Stimulated activated CD8-positive, alpha-beta memory T cell treated with anti-CD3 and anti-CD28 coated beads, Interleukin-12 subunit alpha, Interleukin-12 subunit beta, amount 100 ng/mL, for 4 hours (primary cell): ENCODE data around the gene GRIP1.

ENCODE experiments used
- DNase-seq: peaks from one replicate; pipeline ENCODE4 v3.0.0-alpha.2; 2020; ENCODE audit warnings: low read depth

The GRIP1 gene, protein sequence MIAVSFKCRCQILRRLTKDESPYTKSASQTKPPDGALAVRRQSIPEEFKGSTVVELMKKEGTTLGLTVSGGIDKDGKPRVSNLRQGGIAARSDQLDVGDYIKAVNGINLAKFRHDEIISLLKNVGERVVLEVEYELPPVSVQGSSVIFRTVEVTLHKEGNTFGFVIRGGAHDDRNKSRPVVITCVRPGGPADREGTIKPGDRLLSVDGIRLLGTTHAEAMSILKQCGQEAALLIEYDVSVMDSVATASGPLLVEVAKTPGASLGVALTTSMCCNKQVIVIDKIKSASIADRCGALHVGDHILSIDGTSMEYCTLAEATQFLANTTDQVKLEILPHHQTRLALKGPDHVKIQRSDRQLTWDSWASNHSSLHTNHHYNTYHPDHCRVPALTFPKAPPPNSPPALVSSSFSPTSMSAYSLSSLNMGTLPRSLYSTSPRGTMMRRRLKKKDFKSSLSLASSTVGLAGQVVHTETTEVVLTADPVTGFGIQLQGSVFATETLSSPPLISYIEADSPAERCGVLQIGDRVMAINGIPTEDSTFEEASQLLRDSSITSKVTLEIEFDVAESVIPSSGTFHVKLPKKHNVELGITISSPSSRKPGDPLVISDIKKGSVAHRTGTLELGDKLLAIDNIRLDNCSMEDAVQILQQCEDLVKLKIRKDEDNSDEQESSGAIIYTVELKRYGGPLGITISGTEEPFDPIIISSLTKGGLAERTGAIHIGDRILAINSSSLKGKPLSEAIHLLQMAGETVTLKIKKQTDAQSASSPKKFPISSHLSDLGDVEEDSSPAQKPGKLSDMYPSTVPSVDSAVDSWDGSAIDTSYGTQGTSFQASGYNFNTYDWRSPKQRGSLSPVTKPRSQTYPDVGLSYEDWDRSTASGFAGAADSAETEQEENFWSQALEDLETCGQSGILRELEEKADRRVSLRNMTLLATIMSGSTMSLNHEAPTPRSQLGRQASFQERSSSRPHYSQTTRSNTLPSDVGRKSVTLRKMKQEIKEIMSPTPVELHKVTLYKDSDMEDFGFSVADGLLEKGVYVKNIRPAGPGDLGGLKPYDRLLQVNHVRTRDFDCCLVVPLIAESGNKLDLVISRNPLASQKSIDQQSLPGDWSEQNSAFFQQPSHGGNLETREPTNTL

DNA sequence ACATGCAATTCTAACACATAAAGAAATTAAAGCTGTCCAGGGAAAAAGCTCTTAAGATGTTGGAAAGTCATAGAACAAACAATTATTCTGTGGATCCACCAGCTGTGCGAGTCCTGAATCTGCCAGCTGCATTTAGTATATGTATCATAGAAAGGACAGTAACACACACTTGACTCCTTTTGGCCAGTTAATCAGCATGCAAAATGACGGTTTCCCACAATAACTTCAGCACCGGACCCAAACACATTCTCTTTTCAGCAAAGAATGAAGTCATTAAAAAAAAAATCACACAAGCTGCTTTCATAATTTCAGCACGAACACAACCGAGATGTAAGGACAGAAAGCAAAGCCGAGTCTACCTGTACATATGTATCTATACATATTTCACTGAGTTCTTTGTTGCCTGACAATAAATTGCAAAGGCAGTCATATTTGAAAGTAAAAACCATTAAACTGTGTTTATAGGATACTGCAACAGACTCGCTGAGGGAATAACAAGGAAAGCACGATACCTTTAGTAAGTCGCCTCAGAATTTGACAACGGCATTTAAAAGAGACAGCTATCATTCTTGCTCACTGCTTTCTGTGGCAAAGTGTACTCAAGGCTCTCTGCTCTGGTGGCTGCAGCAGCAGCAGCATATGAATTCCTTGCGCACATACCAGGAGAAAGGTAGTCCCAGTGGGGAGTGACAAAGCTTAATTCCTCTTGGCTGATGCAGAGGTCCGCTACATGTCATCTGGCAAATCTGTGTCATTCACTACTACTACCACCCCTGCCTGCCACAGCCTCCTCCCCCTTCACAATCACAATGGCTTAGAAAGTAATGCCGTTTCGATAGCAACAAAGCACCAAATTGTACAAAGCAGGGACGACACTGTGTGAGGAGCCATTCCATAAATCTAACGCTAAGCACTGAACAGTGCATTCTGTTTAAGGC, at the start of gene GRIP1:
Gene GRIP1 (minus strand): TSS at position 739 of the 938 bp plus-strand sequence. CDS start 172 bp downstream, at position 567.
- DNase-seq = no peak

DNA sequence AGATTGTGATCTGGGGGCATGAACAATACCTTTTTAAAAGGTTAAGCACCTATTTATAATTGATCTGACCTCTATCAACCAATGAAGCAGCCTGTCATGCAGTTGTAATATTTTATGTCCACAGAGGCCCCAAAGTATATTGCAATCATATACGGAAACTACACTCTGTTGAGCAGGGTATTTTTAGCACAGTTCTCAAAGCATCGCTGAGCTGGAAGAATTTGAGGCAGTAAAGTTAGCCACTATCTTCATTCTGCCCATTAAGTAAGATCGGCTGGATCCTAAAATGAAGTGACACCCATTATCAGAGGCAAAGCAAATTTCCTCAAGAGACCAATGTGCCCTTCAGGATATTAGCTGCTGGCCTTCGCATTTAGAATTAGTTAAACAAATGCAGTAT, 47.7 kb upstream of the GRIP1 start:
- no peak for DNase-seq

DNA sequence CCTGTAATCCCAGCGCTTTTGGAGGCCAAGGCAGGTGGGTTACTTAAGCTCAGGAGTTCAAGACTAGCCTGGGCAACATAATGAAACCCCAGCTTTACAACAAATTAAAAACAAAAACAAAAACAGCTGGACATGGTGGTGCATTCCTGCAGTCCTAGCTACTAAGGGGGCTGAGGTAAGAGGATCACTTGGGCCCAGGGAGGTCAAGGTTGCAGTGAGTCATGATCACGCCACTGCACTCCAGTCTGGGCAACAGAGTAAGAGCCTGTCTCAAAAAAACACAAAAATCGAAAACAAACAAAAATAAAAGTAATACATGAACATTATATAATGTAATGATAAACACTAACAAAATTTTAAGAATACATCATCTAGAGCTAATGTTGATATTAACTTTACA, 46.2 kb upstream of the GRIP1 start:
- DNase-seq = no peak

DNA sequence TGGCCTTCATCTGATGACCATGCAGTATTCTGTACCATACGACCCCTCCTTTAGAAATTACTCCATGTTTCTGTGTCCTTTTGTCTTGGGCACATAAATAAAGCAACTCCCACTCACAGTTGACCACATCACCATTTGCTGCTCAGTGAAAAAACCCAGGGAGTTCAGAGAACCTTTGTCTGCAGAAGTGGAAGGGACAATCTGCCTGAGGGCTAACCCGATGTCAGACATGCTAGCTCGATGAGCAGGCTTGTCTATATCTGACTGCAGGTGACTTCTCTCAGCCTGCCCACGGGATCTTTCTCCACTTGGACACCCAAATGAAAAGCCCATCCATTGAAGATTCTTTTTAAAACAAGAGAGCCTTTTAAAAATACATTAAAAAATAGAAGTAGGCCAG, 45.7 kb upstream of the GRIP1 start:
- no peak for DNase-seq

DNA sequence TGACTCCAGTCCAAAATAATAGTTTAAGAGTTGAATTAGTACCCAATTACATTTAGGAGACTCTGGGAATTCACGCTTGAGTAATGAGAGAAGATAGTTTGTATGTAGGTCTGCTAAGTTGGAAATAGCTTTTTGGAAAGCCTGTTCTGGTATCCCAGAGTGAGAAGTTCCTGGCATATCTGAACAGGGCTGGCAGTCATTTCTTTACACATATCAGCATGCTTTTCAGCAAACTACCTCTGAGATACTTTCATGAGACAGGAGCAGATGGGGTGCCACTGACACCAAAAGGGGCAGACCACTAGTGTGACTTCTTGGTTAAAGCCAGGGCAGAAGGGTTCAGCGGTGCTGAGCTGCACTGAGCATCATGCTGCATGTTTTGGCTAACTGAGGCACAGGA, 45.1 kb upstream of the GRIP1 start:
- no peak for DNase-seq

DNA sequence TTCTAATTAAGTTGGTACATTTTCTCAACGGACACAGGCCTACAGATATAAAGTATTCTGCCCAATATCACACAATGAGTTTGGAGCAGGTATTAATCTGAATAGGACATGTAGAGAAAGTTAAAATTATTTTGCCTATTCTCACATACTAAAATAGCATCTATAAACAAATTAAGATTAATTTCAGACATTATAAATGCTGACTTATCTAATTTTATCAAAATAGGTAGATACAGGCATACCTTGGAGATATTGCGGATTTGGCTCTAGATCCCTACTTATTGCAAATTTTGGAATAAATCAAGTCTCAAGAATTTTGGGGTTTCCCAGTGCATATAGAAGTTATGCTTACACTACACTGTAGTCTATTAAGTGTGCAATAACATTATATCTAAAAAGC, 41.0 kb upstream of the GRIP1 start:
- no peak for DNase-seq

DNA sequence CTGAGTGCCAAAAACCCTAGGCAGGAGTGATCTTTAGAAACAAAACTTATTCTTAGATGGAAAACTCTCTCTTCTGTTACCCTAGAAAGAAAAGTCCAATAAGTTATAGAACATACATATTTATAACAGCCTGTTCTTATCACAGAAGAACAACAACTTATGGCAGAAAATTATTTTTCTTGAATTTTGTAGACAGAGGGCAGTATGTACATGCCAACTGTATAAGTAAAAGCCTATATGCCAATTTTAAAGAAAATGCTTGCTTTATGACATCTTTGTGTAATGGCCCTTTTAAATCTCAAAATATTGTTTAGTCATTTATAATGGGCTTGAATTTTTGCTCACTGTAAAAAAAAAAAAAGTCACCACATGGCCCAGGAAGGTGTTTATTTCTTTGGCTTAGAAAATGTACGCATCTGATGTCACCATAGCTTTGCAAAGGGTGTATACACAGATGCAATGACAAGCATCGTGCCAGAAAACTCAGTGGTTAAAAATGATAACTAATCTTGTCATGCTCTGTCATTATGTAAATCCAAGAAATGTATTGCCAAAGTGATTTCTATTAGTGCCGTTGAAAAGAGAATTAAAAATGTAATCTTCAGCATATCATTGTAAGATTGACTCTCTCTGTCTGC, 38.3 kb upstream of the GRIP1 start:
- no peak for DNase-seq

DNA sequence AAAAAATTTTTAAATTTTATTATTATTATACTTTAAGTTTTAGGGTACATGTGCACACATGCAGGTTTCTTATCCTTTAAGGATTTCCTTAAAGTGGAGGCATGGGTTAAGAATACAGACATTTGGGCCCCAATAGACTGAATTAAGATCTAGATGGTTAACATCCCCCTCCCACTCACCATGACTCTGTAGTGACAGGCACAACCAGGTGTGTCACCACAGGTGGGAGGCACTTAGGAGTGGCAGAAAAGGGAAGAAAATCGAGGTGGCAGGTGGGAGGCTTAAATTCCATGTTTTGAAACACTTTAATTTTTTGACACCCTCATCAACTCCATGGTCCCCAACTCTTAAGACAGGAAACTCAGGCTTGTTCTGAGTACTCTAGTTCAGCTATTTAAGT, 37.6 kb upstream of the GRIP1 start:
- no peak for DNase-seq

DNA sequence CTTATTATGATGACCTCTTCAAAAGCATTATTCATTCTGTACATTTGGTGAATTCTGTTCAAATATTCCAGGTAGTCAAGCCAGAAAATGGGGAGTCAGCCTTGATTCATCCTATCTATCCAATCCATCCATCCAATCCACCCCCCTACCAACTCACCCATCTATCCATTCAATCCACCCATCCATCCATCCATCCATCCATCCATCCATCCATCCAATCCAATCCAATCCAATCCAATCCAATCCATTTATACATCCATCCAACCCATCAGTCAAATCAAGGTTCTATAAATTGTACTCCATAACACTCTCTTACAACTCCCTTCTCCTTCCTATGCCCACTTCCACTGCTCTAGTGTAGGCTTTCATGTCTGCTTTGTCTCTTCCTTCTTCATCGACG, 35.8 kb upstream of the GRIP1 start:
- DNase-seq = no peak

DNA sequence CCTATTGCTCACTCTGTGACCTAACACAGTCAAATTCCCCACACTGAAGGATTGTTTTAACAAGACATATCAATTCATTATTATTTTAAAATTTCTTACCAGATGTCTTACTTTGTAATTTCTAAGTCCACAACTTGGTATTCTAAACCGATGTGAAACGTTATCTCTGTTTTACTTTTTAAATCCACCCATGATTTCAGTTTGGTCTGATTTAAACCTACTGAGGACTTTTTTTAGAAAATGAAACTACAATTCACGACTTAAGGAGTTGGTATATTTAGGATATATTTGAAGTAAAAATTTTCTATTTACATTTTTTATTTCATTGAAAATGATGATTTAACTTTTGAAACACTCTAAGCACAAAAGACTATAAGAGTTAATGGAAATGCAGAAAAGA, 35.1 kb upstream of the GRIP1 start:
- DNase-seq = no peak

DNA sequence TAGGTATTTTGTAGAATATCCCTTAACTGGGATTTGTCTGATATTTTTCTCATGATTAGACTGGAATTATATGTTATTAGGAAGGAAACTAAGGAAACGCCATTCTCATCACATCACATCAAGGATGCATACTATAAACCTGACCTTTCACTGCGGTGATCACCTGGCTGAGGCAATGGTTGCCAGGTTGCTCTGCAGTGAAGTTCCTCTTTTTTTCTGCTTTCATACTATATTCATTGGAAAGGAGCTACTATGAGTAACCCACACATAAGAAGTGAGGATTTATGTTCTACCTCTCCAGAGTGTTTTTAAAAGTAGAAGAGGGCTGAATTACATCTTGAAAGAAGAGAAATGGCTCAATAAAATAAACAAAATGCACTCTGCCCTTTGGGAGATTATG, 31.0 kb upstream of the GRIP1 start:
- DNase-seq = no peak

DNA sequence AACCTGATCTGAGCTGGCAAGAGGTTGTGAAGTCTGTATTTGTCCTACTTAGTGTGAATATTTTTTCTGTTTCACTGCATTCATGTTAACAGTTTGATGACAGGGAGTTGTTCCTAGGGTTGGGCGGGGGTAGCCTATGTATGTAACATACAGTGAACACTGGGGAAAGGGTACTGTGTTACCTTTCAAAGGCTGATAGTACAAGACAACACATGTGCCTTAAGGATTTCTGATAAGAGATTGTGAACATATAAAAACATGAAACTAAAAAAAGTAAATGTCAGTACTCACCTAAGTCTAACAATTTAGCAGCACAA, 30.5 kb upstream of the GRIP1 start:
- DNase-seq = no peak

DNA sequence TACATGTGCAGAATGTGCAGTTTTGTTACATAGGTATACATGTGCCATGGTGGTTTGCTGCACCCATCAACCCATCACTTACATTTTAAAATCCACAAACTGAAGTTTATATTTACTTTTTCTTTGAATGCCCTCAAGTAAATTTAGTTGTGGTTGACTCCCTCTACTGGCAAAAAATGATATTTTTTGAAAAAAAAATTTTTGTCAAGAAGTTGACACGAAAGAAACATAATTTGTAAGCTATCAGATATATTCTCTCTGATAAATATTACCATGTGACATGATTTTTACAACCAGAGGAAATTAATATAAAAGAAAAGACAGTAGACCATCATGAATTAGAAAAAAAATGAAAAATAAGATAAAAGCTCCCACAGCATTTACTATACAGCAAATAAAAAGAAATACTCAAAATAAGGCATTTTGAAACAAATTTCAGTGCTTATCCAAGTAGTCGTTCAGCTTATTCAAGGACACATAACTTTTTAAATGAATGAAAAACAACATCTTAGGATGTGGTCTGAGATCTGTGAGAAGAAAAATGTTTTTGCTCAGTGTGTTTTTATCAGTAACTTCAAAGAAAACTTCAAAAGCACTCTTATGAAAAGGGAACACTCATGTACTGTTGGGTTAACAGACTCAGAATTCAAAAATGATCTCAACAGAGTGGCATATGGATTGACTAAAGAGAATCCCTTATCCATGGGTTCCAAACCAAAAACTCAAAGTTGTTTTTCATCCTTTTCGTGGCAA, 30.0 kb upstream of the GRIP1 start:
- DNase-seq = no peak

DNA sequence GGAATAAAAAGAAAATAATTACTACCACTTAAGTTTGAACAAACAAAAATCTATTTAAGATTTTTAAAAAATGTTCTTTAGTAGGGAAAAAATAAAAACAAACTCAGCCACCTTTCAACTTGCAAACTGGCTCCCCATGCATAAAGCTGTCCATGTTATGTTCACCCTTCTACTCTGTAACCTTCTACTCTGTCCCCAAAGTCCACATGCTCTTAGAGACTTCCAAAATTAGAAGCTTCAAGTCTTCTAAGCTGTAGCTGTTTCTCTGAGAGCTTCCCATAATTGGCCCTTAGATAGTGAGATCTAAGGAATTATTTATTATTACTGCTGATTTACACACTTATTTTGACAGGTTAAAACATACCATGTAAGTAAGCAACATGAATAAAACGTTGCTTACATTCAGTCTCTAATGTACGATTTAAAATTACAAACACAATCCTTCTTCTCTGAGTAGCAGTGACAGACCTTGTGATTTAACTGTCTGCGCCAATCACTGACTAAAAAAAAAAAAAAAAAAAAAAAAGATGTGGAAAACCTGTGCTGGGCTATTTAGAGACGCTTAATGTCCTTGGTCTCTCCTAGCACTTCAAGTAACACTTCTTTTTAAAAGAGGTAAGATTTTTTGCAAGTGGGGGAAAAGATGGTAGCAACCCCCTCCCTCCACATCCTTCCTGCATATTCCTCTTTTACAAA, 28.3 kb upstream of the GRIP1 start:
- no peak for DNase-seq

DNA sequence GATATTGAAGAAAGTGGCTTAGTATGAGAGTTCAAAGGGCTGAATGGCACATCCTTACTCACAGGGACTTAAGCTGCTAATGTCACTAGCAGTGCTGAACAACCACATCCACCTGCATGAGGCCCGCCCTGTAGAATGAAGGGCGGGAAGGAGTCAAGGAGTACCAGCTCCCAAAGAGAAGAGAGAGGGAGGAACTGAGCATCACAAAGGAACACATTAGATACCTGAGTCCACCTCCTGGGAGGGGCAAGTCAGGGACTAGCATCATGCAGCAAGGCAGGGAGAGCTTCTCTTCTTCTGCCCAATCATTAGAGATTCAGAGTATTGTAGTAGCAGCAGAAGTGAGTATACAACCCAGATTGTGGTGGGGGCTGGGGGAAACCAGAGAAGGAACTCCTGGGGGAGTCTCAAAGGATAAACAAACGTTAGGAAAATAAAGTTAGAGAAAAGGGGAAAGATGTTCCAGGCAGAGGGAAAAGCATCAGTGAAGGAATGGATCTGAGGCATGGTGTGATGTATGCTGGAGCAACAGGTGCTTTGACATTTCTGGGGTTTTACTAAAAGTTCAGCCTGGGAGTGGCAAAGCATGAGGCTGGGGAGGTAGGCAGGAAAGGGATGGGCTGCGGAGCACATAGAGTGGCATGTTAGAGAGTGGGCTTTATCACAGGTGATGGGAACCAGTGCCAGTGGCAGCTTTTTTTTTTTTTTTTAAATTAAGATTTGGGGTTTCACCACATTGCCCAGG, 21.0 kb upstream of the GRIP1 start:
- no peak for DNase-seq

DNA sequence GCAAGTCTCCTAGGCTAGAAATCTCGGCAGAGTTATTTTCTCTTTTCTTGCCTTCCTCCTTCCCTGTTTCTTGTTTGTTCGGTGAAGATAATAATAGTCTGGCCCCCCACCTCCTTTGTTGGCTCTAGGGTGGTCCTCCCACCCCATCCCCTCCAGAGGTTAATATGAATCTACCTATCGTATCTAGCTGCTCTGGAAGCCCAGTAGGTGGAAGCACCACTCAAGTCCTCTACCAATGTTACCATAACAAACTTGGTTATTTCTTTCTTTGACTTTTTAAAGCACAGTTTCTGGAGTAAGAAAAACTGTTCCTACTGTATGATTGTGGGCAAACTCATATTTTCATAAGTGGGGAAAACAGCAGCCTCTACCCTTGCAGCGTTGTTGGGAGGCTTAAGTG, 19.7 kb upstream of the GRIP1 start:
- no peak for DNase-seq

DNA sequence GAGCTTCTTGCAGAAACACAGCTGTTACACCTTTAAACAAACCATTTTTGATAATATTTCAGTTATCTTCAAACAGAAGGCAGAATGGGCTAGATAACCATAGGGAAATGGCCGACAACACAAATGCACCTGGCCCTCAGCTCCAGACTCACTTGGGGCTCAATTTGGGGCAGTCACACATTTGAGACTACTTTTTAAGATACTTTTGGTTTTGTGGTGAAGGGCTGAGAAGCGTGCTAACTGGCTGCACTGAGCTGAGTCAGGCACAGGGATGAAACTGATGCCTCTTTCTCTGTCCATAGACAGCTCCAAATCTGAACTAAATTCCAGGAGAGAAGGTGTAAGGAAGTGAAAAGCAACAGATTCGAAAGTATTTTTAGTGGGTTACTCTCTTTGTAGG, 18.5 kb upstream of the GRIP1 start:
- no peak for DNase-seq

DNA sequence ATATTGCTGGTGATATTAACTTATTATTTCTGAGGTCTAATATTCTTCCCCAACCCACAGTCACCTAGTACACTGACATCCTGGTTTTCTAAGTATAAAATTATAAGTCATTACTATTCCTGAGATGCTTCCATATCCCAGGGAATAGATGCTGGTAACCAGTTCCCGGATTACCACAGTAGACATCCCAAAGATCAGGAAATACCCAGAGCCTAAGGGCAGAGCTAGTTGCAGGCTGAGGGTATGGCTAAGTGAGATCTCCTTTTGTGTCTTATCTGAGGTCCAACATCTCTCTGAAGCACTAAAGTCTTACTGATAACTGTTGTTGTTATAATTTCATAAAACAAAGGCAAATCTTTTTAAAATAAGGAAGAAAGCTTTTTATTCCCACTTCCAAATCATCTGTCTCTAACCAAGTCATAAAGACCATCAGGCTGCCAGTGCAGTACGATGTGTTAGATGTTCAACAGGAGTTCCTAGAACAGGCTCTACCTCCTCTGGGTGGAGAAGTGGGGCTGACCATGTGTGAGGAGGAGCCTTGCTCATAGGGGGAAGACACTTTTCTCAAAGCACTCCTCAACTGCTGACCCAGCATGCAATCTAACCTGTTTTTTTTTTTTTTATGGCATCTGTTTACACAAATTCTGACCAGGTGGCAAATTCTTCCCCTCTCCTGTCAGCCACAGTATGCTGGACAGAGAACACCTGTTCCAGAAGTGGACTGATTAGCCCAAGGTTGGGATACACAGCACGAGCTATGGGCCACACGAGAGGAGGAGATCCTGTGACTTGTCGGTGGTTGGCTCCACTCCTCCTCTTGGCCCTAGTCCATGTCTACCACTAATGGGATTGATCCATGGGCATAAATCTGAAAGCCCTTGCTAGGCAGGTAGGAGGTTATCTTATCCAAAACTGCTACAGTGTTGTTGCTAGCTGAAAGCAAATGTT, 16.1 kb upstream of the GRIP1 start:
- no peak for DNase-seq
